Thyroid gland (tissue), 4 donors: Measurements from ENCODE around the gene ADM2. TPM values are rescaled to one million over a fixed set of nuclear protein-coding genes. Genes with fewer than 3 reads are reported as not detected.

Experiments
- DNase-seq, 2 donors: peaks; one replicate each; pipeline ENCODE4 v3.0.0-alpha.2; 2019
- H3K27ac ChIP-seq, 3 donors: fragments of 200-600 bp; sonication (generic); 1 replicate in 2 of 3; 2 replicates in 1 of 3; pipeline ENCODE4 v1.5.1; 2016 to 2019; ENCODE audit warnings: mild to moderate bottlenecking in 1 of 3, moderate library complexity in 1 of 3
- H3K27me3 ChIP-seq: fragments of 200-600 bp; sonication (generic); one replicate; pipeline ENCODE4 v1.5.1; 2019
- H3K36me3 ChIP-seq, 2 donors: fragments of 200-600 bp; sonication (generic); one replicate each; pipeline ENCODE4 v1.5.1; 2016 to 2019
- H3K4me1 ChIP-seq, 2 donors: fragments of 200-600 bp; sonication (generic); one replicate each; pipeline ENCODE4 v1.5.1; 2017 to 2019
- H3K4me3 ChIP-seq, 3 donors: fragments of 200-600 bp; sonication (generic); replicated peaks in 1 of 3; 1 replicate in 2 of 3; 2 replicates in 1 of 3; pipeline ENCODE4 v1.5.1; 2016; ENCODE audit warnings: mild to moderate bottlenecking in 1 of 3
- H3K9me3 ChIP-seq: fragments of 200-600 bp; sonication (generic); one replicate; pipeline ENCODE4 v1.5.1; 2017
- POLR2A ChIP-seq, 2 donors: fragments of 450-650 bp; IDR thresholded peaks; one replicate each; pipeline ENCODE4 v1.6.1; 2017; ENCODE audit warnings: antibody characterized with exemption in 2 of 2, mild to moderate bottlenecking in 2 of 2, moderate library complexity in 1 of 2
- WGBS, 2 donors: methylation state at CpG; one replicate each; pipeline ENCODE4 v1.1.5; 2017; 5-methylcytosine and 5-hydroxymethylcytosine counted together
- intact Hi-C: fragments of 100-400 bp; cut with DNase I; formaldehyde crosslinking; loops from one replicate; pipeline ENCODE4 v1.15.1; 2023
- total RNA-seq, 4 donors: library from RNA; depleted of rRNA; stranded (reverse); fragments of >200 nt; gene quantifications; one replicate each; pipeline ENCODE4 v1.2.3, GENCODE V29; 2016
- TF ChIP-seq, protein P1 (sequence below), 6 experiments: fragments of 200-600 bp in 3 of 6; fragments of 450-650 bp in 3 of 6; sonication (generic) in 3 of 6; IDR thresholded peaks; one replicate each; pipeline ENCODE4 v1.5.1; 2016 to 2019; ENCODE audit warnings: antibody characterized with exemption in 6 of 6, mild to moderate bottlenecking in 2 of 6, inconsistent platforms in 1 of 6, moderate library complexity in 1 of 6

Gene ADM2
- total RNA-seq, 4 donors from 2014 or later, result 5.2 to 23.5 (median 6.6) TPM

DNA sequence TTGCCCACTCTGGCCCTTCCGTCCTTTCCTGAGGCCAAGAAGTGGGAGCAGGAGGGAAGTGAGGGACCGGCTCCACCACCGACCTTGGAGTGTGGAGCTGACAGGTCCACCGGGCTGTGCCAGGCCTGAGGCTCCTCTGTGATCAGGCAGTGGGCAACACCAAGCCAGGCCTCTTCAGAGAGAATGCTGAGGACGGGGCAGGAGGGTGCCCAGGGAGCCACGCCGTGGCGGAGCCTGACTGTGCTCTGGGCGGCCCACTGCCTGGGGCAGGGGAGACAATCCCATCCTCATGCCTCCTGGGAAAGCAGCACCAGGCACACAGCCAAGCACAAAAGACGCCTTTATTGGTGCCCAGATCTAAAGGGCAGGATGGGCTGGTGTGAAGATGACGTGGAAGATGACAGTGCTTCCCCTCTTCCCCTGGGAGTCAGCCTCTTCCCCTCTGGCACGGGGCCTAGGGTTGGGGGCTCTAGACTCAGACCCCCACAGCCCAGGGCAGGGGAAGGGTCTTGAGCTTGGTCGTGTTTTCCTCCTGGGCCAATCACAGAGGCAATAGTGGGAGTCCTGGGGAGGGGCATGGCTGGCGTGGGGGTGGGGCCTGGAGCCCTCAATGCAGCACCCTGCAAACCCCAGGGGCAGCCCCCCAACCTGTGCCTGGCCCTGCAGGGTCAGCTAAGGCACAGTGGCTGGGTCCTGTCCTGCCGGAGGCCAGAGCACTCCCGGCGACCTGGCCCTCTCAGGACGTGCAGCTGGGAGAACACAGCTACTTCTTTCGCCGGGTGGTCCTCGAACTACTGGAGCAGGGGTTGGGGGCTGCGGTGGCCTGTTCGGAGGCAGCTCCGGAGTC lies 21.5 kb downstream of the ADM2 start:
- 90% methylated on average over 13 to 15 of the region's 24 CpGs for WGBS, 2 donors
- intact Hi-C loops, result loop anchor here (10.0 kb wide), 1 partner anchor 258 kb away; the partner anchor contains the start of gene TUBGCP6

GRCh38 chr22:50503475-50504145 lies 22.3 kb downstream of the ADM2 start:
- DNase-seq, result no peak
- whole genome bisulfite sequencing, 2 donors, result 90 to 92% methylated on average over 14 to 15 of the region's 26 CpGs
- Histone ChIP-seq H3K36me3 (peaks cover 23 to 27% of the 10 kb centered on the region in 2 donors), H3K9me3 (no peaks in the 10 kb centered on the region), H3K4me3 (no peak overlapping the region), H3K27ac (no peak overlapping the region), H3K4me1 (peaks cover 10 to 12% of the 10 kb centered on the region in 2 donors), H3K27me3 (no peaks in the 10 kb centered on the region)
- TF ChIP-seq, protein P1, sequence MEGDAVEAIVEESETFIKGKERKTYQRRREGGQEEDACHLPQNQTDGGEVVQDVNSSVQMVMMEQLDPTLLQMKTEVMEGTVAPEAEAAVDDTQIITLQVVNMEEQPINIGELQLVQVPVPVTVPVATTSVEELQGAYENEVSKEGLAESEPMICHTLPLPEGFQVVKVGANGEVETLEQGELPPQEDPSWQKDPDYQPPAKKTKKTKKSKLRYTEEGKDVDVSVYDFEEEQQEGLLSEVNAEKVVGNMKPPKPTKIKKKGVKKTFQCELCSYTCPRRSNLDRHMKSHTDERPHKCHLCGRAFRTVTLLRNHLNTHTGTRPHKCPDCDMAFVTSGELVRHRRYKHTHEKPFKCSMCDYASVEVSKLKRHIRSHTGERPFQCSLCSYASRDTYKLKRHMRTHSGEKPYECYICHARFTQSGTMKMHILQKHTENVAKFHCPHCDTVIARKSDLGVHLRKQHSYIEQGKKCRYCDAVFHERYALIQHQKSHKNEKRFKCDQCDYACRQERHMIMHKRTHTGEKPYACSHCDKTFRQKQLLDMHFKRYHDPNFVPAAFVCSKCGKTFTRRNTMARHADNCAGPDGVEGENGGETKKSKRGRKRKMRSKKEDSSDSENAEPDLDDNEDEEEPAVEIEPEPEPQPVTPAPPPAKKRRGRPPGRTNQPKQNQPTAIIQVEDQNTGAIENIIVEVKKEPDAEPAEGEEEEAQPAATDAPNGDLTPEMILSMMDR (IDR thresholded peaks at IDR 0.05), result no peak
- no peak for TF ChIP-seq POLR2A (IDR thresholded peaks at IDR 0.05)
- intact Hi-C loops, result loop anchor here (10.0 kb wide), 1 partner anchor 259 kb away; the partner anchor contains the start of gene TUBGCP6

More for the DNA sequence above, 21.5 kb downstream of the ADM2 start:
- TF ChIP-seq, protein P1 (IDR thresholded peaks at IDR 0.05), result no peak
- TF ChIP-seq POLR2A (IDR thresholded peaks at IDR 0.05), result no peak
- no peaks in the 10 kb centered on the region for H3K9me3 ChIP-seq
- peaks cover 13 to 19% of the 10 kb centered on the region in 2 donors for H3K4me1 ChIP-seq
- H3K36me3 ChIP-seq, result peaks cover 23 to 27% of the 10 kb centered on the region in 2 donors
- no peak overlapping the region for H3K27ac ChIP-seq
- DNase-seq, result no peak
- H3K27me3 ChIP-seq, result no peaks in the 10 kb centered on the region
- no peak overlapping the region for H3K4me3 ChIP-seq

- Histone ChIP-seq H3K4me3 (no peak overlapping the region), H3K27me3 (no peaks in the 10 kb centered on the region), H3K4me1 (peaks cover 9 to 16% of the 10 kb centered on the region in 2 donors), H3K27ac (no peak overlapping the region), H3K9me3 (no peaks in the 10 kb centered on the region), H3K36me3 (peaks cover 23 to 27% of the 10 kb centered on the region in 2 donors)
- no peak for DNase-seq
- intact Hi-C loops, result loop anchor here (10.0 kb wide), 1 partner anchor 260 kb away; the partner anchor contains the start of gene TUBGCP6
- no peak for TF ChIP-seq POLR2A (IDR thresholded peaks at IDR 0.05)
- TF ChIP-seq, protein P1 (IDR thresholded peaks at IDR 0.05), result no peak
- WGBS, 2 donors, result 93 to 99% methylated on average over 19 to 37 of the region's 44 CpGs
Measured at GRCh38 chr22:50504369-50505211, 23.2 kb downstream of the ADM2 start.

GRCh38 chr22:50505276-50505775 lies 24.0 kb downstream of the ADM2 start:
- Histone ChIP-seq H3K27me3 (no peaks in the 10 kb centered on the region), H3K4me1 (peaks cover 9 to 16% of the 10 kb centered on the region in 2 donors), H3K27ac (no peak overlapping the region), H3K9me3 (no peaks in the 10 kb centered on the region), H3K4me3 (no peak overlapping the region), H3K36me3 (peaks cover 23 to 27% of the 10 kb centered on the region in 2 donors)
- no peak for DNase-seq
- intact Hi-C loops, result loop anchor here (10.0 kb wide), 1 partner anchor 261 kb away; the partner anchor contains the start of gene TUBGCP6
- TF ChIP-seq, protein P1 (IDR thresholded peaks at IDR 0.05), result no peak
- no peak for TF ChIP-seq POLR2A (IDR thresholded peaks at IDR 0.05)
- WGBS, 2 donors, result 83 to 86% methylated on average over 1 to 9 of the region's 14 CpGs
